HepG2 (cell line): ENCODE results near the gene CTDSP1. TPM values are rescaled to one million over a fixed set of nuclear protein-coding genes. Genes with fewer than 3 reads are reported as not detected.

Experiments
- ELF3 ChIP-seq: IDR thresholded peaks from 2 replicates; pipeline ENCODE4 v1.6.1; 2016; ENCODE audit warnings: missing genetic modification reagents, missing compliant biosample characterization
- FIP1L1 ChIP-seq: fragments of 200-400 bp; formaldehyde crosslinking; IDR thresholded peaks from 2 replicates; pipeline ENCODE4 v1.6.1; 2018; ENCODE audit warnings: low read depth, mild to moderate bottlenecking, low read length, moderate library complexity, borderline replicate concordance; ENCODE audit not compliant: insufficient read depth
- HOXA3 ChIP-seq: sonication (generic); formaldehyde crosslinking; IDR thresholded peaks from 2 replicates; pipeline ENCODE4 v1.5.0; 2020; ENCODE audit warnings: missing genetic modification reagents
- LCORL ChIP-seq, 2 experiments: fragments of 450-650 bp in 1 of 2; sonication (generic) in 1 of 2; formaldehyde crosslinking in 1 of 2; IDR thresholded peaks; 2 replicates each; pipeline versions ENCODE4 v1.5.0 to v1.6.1; 2017 to 2020; ENCODE audit warnings: antibody characterized with exemption in 1 of 2, missing genetic modification reagents in 1 of 2
- MED1 ChIP-seq: sonication (generic); formaldehyde crosslinking; IDR thresholded peaks from 2 replicates; pipeline ENCODE4 v1.4.0; 2020; ENCODE audit warnings: missing genetic modification reagents
- MTF1 ChIP-seq: sonication (generic); formaldehyde crosslinking; IDR thresholded peaks from 2 replicates; pipeline ENCODE4 v1.5.0; 2020; ENCODE audit warnings: missing genetic modification reagents
- NONO ChIP-seq, 2 experiments: fragments of 450-650 bp in 1 of 2; sonication (generic) in 1 of 2; formaldehyde crosslinking in 1 of 2; IDR thresholded peaks in 1 of 2; conservative IDR thresholded peaks in 1 of 2; 2 replicates each; pipeline versions ENCODE4 v1.6.1 to v1.8.0; 2017 to 2022; ENCODE audit warnings: mild to moderate bottlenecking in 1 of 2, missing genetic modification reagents in 1 of 2, moderate library complexity in 1 of 2
- PHF21A ChIP-seq: sonication (generic); formaldehyde crosslinking; IDR thresholded peaks from 2 replicates; pipeline ENCODE4 v1.5.0; 2020; ENCODE audit warnings: mild to moderate bottlenecking, missing genetic modification reagents
- SMYD3 ChIP-seq: sonication (generic); formaldehyde crosslinking; IDR thresholded peaks from 2 replicates; pipeline ENCODE4 v1.8.1; 2023; ENCODE audit warnings: mild to moderate bottlenecking, missing genetic modification reagents
- SNAI1 ChIP-seq: sonication (generic); formaldehyde crosslinking; IDR thresholded peaks from 2 replicates; pipeline ENCODE4 v1.5.0; 2020; ENCODE audit warnings: mild to moderate bottlenecking, missing genetic modification reagents, borderline replicate concordance
- ZNF30 ChIP-seq: sonication (generic); formaldehyde crosslinking; IDR thresholded peaks from 2 replicates; pipeline ENCODE4 v1.5.0; 2020; ENCODE audit warnings: mild to moderate bottlenecking, missing genetic modification reagents
- ZNF350 ChIP-seq: sonication (generic); formaldehyde crosslinking; IDR thresholded peaks from 2 replicates; pipeline ENCODE4 v1.4.0; 2020; ENCODE audit warnings: mild to moderate bottlenecking, low read depth, missing genetic modification reagents, borderline replicate concordance
- ZNF468 ChIP-seq: sonication (generic); formaldehyde crosslinking; IDR thresholded peaks from 2 replicates; pipeline ENCODE4 v1.8.0; 2022; ENCODE audit warnings: mild to moderate bottlenecking, moderate library complexity, missing genetic modification reagents
- ZSCAN25 ChIP-seq: sonication (generic); formaldehyde crosslinking; IDR thresholded peaks from 2 replicates; pipeline ENCODE4 v1.8.0; 2022; ENCODE audit warnings: mild to moderate bottlenecking, missing genetic modification reagents
- polyA plus RNA-seq, 8 experiments: library from polyadenylated mRNA; depleted of rRNA in 3 of 8; stranded (reverse) in 7 of 8; unstranded in 1 of 8; fragments of >200 nt; fragmentation: Illumina TruSeq in 4 of 8; extraction: Trizol in 4 of 8; gene quantifications; 2 replicates each; pipeline versions ENCODE4 v1.2.1 to v1.2.3, GENCODE V29; 2011 to 2016; ENCODE audit warnings: low read depth in 4 of 8, missing spikeins in 1 of 8, mixed read lengths in 1 of 8; ENCODE audit not compliant: insufficient read depth in 1 of 8
- total RNA-seq, 5 experiments: library from RNA; depleted of rRNA; stranded (reverse); fragments of >200 nt; fragmentation: Illumina TruSeq; extraction: Trizol; gene quantifications; 2 replicates each; pipeline ENCODE4 v1.2.3, GENCODE V29; 2016; ENCODE audit warnings: low read depth in 1 of 5
- TF ChIP-seq, protein P1 (sequence below): sonication (generic); formaldehyde crosslinking; IDR thresholded peaks from 2 replicates; pipeline ENCODE4 v1.4.0; 2020; ENCODE audit warnings: missing genetic modification reagents, borderline replicate concordance
- TF ChIP-seq, protein P2 (sequence below): sonication (generic); formaldehyde crosslinking; IDR thresholded peaks from 2 replicates; pipeline ENCODE4 v1.5.1; 2020; ENCODE audit warnings: missing genetic modification reagents, mild to moderate bottlenecking, borderline replicate concordance
- TF ChIP-seq, protein P3 (sequence below): sonication (generic); formaldehyde crosslinking; IDR thresholded peaks from 2 replicates; pipeline ENCODE4 v1.8.0; 2022; ENCODE audit warnings: missing genetic modification reagents, mild to moderate bottlenecking, borderline replicate concordance
- TF ChIP-seq, protein P4 (sequence below): sonication (generic); formaldehyde crosslinking; IDR thresholded peaks from 2 replicates; pipeline ENCODE4 v1.4.0; 2020; ENCODE audit warnings: missing genetic modification reagents

Gene CTDSP1
- total and polyA plus RNA-seq, 2 of the 13 experiments (the other 11 are each of a cell fraction or from before 2014, with no cell fraction given) = 91.0 to 268 TPM

DNA sequence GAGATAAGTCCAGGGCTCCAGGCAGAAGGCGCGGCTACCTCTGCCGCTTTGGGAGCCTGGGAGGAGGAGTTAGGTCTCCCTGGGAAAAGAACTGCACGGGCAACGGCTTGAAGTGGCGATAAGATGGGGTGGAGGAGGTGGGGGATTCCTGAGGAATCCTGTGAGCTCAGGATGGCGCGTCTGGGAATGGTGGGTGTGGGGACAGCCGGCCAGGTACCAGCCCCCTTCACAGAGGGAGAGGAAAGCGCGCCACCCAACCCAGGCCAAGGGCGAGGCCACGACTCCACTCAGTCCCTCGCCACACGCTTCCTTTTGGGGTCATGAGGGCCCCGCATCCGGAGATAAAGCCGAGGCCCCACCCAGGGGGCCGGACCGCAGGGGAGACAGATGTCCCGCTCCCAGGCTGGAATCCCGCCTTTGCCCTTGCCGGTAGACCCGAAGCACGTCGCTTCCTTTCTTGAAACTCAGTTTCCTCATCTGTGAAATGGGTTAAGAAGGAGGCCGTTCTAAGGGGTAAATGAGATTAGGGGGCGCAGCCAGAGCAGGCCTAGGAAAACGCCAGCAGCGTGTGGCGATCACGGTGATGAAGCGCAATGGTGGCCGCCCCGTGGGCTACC is 1.7 kb upstream of the CTDSP1 start (continued):
- TF ChIP-seq, protein P1, sequence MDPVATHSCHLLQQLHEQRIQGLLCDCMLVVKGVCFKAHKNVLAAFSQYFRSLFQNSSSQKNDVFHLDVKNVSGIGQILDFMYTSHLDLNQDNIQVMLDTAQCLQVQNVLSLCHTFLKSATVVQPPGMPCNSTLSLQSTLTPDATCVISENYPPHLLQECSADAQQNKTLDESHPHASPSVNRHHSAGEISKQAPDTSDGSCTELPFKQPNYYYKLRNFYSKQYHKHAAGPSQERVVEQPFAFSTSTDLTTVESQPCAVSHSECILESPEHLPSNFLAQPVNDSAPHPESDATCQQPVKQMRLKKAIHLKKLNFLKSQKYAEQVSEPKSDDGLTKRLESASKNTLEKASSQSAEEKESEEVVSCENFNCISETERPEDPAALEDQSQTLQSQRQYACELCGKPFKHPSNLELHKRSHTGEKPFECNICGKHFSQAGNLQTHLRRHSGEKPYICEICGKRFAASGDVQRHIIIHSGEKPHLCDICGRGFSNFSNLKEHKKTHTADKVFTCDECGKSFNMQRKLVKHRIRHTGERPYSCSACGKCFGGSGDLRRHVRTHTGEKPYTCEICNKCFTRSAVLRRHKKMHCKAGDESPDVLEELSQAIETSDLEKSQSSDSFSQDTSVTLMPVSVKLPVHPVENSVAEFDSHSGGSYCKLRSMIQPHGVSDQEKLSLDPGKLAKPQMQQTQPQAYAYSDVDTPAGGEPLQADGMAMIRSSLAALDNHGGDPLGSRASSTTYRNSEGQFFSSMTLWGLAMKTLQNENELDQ (CRISPR knock-in tag) = peak; percentile 59; the same call in 1 of the 2 replicates
- TF ChIP-seq ZNF30 (no peak; the same call in 1 of the 2 replicates), ZNF350 (peak; percentile 25; the same call in 1 of the 2 replicates), NONO (IDR thresholded peaks at IDR 0.05) (no peak), NONO (CRISPR knock-in tag; conservative IDR thresholded peaks at IDR 0.05) (peak; percentile 91), ZSCAN25 (CRISPR knock-in tag) (peak; percentile 80; the same call in 1 of the 2 replicates), PHF21A (peak; percentile 94), FIP1L1 (peak; percentile 89; the same call in 1 of the 2 replicates), LCORL (IDR thresholded peaks at IDR 0.05) (no peak), LCORL (CRISPR knock-in tag; IDR thresholded peaks at IDR 0.05) (peak; percentile 89), MTF1 (no peak), MED1 (CRISPR knock-in tag) (peak; percentile 97), HOXA3 (CRISPR knock-in tag) (peak; percentile 85), SMYD3 (peak; percentile 80; the same call in 1 of the 2 replicates), SNAI1 (CRISPR knock-in tag) (peak; percentile 67), ELF3 (CRISPR knock-in tag) (peak; percentile 71), ZNF468 (CRISPR knock-in tag) (no peak)
- TF ChIP-seq, protein P2, sequence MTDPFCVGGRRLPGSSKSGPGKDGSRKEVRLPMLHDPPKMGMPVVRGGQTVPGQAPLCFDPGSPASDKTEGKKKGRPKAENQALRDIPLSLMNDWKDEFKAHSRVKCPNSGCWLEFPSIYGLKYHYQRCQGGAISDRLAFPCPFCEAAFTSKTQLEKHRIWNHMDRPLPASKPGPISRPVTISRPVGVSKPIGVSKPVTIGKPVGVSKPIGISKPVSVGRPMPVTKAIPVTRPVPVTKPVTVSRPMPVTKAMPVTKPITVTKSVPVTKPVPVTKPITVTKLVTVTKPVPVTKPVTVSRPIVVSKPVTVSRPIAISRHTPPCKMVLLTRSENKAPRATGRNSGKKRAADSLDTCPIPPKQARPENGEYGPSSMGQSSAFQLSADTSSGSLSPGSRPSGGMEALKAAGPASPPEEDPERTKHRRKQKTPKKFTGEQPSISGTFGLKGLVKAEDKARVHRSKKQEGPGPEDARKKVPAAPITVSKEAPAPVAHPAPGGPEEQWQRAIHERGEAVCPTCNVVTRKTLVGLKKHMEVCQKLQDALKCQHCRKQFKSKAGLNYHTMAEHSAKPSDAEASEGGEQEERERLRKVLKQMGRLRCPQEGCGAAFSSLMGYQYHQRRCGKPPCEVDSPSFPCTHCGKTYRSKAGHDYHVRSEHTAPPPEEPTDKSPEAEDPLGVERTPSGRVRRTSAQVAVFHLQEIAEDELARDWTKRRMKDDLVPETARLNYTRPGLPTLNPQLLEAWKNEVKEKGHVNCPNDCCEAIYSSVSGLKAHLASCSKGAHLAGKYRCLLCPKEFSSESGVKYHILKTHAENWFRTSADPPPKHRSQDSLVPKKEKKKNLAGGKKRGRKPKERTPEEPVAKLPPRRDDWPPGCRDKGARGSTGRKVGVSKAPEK = no peak; the same call in 1 of the 2 replicates
- TF ChIP-seq, protein P3, sequence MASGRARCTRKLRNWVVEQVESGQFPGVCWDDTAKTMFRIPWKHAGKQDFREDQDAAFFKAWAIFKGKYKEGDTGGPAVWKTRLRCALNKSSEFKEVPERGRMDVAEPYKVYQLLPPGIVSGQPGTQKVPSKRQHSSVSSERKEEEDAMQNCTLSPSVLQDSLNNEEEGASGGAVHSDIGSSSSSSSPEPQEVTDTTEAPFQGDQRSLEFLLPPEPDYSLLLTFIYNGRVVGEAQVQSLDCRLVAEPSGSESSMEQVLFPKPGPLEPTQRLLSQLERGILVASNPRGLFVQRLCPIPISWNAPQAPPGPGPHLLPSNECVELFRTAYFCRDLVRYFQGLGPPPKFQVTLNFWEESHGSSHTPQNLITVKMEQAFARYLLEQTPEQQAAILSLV (CRISPR knock-in tag) = peak; percentile 88
- TF ChIP-seq, protein P4, sequence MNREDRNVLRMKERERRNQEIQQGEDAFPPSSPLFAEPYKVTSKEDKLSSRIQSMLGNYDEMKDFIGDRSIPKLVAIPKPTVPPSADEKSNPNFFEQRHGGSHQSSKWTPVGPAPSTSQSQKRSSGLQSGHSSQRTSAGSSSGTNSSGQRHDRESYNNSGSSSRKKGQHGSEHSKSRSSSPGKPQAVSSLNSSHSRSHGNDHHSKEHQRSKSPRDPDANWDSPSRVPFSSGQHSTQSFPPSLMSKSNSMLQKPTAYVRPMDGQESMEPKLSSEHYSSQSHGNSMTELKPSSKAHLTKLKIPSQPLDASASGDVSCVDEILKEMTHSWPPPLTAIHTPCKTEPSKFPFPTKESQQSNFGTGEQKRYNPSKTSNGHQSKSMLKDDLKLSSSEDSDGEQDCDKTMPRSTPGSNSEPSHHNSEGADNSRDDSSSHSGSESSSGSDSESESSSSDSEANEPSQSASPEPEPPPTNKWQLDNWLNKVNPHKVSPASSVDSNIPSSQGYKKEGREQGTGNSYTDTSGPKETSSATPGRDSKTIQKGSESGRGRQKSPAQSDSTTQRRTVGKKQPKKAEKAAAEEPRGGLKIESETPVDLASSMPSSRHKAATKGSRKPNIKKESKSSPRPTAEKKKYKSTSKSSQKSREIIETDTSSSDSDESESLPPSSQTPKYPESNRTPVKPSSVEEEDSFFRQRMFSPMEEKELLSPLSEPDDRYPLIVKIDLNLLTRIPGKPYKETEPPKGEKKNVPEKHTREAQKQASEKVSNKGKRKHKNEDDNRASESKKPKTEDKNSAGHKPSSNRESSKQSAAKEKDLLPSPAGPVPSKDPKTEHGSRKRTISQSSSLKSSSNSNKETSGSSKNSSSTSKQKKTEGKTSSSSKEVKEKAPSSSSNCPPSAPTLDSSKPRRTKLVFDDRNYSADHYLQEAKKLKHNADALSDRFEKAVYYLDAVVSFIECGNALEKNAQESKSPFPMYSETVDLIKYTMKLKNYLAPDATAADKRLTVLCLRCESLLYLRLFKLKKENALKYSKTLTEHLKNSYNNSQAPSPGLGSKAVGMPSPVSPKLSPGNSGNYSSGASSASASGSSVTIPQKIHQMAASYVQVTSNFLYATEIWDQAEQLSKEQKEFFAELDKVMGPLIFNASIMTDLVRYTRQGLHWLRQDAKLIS (CRISPR knock-in tag) = no peak
